ENCODE results near the gene PLPPR3.
"Not testable (repeated sequence)": the region's sequence is repeated elsewhere in the genome, so short reads cannot be mapped to it uniquely, and the experiment has no call there.

PLPPR3 gene

DNA sequence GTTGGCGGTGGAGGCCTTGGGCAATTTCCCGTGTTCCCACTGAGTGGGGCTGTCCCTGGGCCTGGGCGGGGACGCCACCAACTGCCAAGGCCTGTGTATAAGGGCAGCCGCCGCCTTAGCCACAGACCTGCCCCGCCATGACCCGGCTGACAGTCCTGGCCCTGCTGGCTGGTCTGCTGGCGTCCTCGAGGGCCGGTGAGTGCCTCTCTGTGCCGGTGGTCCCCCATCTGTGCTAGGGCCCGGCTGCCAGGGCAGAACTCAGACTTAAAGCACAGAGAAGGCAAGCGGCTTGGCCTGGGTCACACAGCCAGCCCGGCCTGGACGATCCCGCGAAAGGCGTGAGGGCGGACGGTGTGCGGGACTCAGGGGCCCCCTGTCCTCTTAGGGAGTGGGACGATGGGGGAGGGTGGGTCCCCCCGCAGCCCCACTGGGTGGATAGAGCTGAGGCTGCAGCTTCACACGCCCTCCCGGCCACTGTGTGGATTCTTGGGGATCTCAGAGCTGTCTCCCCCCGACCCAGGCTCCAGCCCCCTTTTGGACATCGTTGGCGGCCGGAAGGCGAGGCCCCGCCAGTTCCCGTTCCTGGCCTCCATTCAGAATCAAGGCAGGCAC lies 6.1 kb upstream of the PLPPR3 start, which contains the start of gene AZU1:
Gene AZU1, plus strand, starts transcription at position 128 of the 612 bp plus-strand sequence. Its CDS starts 10 bp downstream, at position 138.
- DNase-seq = no peak

DNA sequence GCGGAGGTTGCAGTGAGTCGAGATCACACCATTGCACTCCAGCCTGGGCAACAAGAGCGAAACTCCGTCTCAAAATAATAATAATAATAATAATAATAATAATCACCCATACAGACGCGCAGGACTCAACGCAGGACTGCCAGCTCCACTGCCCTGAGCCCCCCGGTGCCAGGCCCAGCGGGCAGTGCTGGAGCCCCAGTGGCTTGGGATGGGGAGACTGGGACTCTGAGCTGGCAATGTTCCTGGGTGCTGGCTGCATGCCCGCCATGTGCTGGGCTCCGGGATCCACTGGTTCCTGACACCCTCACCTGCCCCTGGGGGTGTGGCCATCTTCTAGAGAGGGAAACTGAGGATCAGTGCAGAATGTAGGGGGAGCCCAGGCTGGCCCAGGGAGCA lies 5.6 kb upstream of the PLPPR3 start:
- no peak for DNase-seq

DNA sequence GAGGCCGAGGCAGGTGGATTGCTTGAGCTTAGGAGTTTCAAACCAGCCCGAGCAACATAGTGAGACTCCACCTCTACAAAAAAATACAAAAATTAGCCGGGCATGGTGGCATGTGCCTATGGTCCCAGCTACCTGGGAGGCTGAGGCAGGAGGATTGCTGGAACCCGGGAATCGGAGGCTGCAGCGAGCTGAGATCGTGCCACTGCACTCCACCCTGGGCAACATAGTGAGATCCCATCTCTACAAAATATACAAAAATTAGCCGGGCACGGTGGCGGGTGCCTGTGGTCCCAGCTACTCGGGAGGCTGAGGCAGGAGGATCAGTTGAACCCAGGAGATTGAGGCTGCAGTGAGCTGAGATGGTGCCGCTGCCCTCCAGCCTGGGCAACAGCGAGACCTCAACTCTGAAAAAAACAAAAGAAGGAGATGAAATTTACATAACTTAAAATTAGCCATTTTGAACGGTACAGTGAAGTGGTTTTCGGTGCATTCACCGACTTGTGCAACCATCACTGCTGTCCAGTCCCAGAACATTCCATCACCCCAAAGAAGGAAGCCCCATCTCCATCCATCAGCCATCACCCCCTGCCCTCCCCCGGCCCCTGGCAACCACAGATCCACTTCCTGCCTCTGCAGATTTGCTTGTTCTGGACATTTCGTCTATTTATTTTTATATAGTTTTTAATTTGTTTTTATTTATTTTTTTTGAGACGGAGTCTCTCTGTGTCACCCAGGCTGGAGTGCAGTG lies 4.3 kb upstream of the PLPPR3 start:
- DNase-seq = no peak

DNA sequence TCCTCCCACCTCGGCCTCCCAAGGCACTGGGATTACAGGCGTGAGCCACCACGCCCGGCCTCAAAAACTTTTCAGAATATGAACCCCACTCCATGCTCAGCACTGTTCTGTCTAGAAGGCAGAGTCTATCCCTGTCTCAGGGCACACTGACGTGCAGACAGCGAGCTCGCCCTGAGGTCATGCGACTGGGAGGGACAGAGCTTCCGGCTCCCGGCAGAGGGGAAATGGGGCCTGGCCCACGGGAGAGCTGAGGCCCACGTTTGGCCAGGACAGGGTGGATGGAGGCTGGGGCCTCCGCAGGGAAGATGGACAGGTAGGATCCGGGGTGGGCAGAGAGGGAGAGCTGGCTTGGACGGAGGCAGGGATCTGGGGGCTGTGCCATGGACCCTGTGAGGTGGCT lies 3.1 kb upstream of the PLPPR3 start:
- DNase-seq = no peak

DNA sequence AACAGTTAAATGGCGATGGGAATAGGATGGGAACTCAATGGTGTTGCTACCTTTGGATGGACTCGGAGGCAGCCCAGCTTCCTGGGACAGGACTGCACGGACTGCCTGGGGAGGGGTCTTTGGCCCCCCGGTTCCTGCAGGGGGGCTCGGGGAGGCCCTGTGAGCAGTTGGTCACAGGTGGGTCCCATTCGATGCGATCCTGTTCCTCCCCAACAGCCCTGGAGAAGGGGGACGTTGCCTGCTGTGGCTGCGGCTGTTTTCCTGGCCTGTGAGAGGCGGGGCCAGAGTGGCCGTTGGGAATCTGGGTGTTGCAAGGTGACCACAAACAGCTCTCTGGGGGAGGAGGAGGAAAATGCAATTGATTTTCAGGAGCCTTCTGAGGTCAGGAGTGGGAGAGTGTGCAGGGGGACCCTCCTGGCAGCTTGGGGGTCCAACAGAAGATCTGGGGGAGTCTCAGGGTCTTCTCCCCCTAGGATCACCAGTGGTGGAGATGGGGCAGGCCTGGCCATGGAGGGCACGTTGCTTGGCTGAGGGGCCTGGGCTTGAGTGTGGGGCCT lies 1.9 kb upstream of the PLPPR3 start:
- no peak for DNase-seq

DNA sequence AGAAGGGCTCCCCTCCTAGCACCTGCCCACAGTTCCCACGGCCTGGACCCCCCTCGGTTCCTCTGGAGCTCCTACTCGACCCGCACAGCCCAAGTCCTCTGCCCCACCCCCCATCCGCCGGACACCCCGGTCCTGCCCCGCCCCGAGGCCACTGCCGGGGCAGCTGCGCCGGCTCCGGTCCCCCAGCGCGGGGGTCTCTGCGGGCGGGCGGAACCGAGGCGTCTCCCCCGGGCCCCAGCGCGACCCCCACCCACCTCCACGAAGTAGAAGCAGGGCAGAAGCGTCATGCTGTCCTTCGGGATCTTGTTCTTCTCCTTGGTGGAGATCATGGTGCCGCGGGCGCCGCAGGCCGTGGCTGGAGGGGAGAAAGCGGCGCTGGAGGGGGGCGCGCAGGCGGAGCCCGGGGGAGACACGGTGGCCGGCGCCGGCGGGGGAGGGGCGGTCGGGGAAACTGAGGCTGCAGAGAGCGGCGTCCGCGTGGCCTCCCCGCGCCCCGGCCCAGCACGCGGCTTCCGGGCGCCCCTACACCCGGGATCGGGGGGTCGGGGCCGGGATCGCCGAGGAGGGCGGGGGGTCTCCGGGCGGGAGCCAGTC lies 427 bp downstream of the PLPPR3 start:
- no peak for DNase-seq

DNA sequence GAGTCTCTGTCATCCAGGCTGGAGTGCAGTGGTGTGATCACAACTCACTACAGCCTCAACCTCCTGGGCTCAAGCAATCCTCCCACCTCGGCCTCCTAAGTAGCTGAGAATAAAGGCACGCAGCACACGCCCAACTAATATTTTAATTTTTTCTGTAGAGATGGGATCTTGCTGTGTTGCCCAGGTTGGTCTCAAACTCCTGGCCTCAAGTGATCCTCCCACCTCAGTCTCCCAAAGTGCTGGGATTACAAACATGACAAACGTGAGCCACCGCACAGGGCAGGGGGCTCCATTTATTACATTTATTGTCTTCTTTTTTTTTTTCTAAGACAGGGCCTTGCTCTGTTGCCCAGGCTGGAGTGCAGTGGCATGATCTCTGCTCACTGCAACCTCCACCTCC lies 1.5 kb downstream of the PLPPR3 start:
- DNase-seq = not testable (repeated sequence)

DNA sequence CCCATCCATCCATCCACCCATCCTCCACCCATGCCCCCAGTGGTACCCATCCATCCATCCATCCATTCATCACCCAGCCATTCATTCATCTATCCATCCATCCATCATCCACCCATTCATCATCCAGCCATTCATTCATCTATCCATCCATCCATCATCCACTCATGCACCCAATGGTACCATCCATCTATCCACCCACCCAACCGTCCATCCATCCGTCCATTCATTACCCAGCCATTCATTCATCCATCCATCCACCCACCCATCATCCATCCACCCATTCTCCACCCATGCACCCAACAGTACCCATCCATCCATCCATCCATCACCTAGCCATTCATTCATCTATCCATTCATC lies 5.3 kb downstream of the PLPPR3 start:
- no peak for DNase-seq

DNA sequence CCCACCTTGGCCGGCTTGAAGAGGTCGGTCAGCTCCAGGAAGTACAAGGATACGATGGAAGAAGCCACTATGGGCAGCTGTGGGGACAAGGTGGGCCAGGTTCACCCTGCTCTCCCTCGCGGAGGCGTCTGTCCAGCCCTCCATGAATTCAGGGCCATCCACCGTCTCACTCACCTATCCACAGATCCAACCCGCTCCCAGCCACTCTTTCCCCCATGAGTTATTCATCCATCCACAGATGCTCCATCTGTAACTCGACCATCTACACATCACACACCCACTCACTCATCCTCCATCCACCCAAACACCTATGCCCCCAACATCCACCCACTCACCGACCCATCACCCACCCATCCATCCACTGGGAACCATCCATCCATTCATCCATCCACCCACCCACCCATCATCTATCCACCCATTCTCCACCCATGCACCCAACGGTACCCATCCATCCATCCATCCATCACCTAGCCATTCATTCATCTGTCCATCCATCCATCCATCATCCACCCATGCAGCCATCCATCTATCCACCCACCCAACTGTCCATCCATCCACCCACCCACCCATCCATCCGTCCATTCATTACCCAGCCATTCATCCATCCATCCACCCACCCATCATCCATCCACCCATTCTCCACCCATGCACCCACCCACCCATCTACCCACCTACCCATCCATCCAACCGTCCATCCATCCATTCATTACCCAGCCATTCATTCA lies 5.8 kb downstream of the PLPPR3 start:
- no peak for DNase-seq

DNA sequence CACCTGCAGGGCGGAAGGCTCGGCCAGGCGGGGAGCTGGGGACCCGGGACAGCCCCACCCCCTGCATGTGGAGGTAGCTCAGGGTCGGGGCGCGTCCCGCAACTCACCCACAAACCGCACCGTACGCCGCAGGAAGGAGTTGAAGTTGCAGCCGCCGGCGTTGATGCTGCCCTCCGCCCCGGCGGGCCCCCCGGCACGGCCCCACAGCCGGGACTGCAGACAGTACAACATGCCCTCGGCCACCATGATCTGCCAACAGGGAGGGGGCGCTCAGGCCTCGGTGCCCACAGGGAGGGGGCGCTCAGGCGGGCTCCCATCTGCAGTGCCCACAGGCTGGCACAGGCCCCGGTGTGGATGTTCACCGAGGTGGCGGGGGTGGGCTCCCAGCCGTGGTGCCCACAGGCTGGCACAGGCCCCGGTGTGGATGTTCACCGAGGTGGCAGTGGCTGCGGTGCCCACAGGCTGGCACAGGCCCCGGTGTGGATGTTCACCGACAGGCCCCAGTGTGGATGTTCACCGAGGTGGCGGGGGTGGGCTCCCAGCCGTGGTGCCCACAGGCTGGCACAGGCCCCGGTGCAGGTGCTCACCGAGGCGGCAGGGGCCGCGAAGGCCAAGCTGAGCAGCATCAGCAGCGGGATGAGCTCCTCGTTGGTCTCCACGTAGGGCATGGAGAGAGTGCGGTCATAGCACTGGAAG lies 6.5 kb downstream of the PLPPR3 start:
- no peak for DNase-seq

DNA sequence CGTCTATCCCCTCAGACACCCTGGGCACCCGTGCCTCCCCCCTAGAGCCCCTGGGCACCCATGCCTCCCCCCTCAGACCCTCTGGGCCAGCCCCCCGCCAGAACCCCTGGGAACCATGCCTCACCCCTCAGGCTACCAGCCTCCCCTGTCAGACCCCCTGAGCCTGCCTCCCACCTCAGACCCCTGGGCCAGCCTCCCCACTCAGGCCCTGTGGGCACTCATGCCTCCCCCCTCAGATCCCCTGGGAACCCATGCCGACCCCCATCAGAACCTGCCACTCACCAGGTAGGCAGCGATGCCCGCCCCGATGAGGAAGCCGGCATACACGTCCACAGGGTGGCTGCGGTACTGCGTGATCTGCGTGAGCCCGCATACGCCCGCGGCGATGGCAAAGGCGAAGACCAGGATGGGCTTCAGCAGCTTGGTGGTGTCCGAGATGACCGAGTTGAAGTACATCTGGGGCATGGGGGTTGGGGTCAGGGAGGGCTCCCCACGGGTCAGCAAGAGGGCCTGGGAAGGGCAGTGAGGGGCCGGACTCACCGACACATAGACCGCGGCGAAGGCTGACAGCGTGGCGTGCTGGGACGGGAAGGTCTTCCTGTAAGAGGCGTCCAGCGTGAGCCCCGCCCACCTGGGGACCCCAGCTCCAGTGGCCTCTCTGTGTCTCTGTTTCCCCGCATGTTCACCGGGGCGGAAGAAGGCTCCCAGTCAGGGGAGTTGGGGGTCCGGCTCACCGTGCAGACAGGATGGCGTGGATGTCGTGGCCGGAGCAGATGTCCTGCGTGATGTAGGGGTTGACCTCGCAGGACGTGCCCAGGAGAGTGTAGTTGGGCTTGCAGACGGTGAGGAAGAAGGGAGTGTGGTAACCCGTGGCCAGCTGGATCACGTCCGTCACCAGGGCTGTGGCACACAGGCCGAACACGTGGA lies 7.3 kb downstream of the PLPPR3 start:
- DNase-seq = no peak

DNA sequence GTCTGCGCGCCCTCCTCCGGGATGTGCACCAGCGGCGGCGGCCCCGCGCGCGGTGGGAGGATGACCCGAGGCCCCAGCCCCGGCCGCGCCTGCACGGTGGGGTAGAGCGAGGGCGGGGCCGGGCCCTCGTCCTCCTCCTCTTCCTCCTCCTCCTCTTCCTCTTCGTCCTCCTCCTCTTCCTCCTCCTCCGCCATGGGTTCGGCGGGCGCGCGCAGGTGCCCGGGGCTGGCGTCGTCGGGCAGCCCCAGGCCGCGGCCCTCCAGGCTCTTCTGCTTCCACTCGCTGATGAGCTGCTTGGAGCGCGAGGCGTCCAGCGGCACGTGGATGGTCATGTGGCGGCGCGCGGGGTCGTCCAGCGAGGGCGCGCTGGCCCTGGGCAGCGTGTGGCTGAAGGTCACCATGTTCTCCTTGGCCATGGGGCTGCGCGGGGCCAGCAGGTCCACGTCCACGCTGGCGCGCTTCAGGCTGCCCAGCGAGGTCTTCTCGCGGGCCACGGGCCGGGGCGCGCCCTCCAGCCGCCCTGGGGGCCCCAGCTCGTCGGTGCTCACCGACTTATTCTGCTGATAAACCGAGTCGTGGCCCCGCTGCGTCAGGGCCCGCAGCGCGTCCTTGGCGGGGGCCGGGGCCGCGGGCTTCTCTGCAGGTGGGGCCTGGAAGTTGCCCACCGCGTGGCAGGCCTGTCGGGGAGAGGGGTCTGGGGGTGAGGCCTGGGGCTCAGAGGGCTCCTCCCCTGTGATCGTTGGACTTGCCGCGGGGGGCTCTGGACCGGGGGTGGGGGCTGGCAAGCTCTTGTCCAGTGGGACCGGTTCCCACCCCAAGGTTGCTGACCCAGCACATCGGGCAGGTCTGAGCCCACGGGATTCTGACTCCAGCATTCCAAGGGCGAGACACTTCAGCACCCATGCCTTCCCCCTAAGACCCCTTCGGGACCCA lies 8.3 kb downstream of the PLPPR3 start:
- no peak for DNase-seq

DNA sequence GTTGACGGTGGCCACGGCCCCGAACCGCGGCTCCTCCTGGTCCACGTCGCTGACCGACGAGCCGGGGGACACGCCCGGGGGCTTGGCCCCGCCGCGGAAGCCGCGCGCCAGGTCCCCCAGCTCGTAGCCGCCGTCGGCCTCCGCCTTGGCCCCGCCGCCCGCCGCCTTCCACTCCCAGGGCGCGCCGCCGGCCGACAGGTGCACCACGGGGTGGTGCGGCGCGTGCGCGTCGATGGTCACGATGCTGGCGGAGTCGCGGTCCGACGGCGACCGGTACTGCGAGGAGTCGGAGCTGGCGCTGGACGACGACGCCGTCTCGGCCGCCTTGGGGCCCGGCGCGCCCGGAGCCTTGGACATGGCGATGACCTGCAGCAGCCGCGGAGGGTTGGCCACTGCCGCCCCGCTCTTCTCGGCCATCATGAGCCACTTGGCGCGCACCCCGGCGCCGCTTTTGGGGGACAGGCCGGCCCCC lies 9.0 kb downstream of the PLPPR3 start:
- no peak for DNase-seq

DNA sequence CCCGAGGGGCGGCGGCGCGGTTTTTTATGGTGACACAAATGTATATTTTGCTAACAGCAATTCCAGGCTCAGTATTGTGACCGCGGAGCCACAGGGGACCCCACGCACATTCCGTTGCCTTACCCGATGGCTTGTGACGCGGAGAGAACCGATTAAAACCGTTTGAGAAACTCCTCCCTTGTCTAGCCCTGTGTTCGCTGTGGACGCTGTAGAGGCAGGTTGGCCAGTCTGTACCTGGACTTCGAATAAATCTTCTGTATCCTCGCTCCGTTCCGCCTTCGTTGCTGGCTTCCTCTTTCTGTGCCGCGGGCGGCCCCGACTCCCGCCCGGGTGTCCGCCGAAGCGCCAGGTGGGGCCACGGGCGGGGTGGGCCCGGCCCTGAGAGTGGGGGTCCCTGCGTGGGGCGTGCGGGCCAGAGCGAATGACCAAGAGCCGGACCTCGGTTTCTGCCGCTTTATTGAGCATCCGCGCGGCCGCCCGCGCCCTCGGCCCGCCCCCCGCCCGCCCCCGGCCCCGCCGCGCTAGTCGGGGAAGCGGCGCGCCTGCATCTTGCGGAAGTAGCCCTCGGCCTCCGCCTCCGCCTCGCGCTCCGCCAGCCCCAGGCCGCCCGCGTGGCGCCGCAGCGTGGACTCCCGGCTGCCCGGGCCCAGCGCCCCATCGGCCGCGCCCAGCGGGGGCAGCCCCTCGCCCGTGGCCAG lies 9.6 kb downstream of the PLPPR3 start:
- DNase-seq = no peak

DNA sequence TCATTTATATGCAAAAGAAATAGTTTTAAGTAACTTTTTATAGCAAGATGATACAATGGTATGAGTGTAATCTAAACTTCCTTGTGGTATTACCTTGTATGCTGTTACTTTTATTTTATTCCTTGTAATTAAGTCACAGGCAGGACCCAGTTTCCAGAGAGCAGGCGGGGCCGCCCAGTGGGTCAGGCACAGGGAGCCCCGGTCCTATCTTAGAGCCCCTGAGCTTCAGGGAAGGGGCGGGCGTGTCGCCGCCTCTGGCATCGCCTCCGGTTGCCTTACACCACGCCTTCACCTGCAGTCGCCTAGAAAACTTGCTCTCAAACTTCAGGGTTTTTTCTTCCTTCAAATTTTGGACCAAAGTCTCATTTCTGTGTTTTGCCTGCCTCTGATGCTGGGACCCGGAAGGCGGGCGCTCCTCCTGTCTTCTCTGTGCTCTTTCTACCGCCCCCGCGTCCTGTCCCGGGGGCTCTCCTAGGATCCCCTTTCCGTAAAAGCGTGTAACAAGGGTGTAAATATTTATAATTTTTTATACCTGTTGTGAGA lies 10.2 kb downstream of the PLPPR3 start:
- no peak for DNase-seq

DNA sequence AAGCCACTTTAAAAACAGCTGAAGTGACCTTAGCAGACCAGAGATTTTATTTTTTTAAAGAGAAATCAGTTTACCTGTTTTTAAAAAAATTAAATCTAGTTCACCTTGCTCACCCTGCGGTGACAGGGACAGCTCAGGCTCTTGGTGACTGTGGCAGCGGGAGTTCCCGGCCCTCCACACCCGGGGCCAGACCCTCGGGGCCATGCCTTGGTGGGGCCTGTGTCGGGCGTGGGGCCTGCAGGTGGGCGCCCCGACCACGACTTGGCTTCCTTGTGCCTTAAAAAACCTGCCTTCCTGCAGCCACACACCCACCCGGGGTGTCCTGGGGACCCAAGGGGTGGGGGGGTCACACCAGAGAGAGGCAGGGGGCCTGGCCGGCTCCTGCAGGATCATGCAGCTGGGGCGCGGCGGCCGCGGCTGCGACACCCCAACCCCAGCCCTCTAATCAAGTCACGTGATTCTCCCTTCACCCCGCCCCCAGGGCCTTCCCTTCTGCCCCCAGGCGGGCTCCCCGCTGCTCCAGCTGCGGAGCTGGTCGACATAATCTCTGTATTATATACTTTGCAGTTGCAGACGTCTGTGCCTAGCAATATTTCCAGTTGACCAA lies 10.8 kb downstream of the PLPPR3 start:
- no peak for DNase-seq

DNA sequence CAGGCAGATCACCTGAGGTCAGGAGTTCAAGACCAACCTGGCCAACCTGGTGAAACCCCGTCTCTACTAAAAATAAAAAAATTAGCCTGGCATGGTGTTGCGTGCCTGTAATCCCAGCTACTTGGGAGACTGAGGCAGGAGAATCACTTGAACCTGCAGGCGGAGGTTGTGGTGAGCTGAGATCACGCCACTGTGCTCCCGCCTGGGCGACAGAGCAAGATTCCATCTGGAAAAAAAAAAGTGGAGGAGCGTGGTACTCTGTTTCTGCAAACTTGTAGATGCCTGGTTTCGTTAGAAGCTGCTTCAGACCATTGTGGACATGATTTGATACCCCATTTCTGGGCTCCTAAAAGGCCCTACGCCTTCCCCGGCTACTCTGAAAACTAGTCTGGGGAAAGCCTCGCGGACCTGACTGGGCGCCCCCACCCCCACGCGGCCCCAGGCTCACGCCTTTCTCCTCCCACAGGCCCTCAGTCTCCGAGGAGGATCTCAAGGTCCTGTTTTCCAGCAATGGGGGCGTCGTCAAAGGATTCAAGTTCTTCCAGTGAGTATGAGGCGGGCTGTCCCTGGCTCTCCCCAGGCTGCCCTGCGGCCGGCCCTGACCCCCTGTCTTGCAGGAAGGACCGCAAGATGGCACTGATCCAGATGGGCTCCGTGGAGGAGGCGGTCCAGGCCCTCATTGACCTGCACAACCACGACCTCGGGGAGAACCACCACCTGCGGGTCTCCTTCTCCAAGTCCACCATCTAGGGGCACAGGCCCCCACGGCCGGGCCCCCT lies 11.5 kb downstream of the PLPPR3 start:
- no peak for DNase-seq

DNA sequence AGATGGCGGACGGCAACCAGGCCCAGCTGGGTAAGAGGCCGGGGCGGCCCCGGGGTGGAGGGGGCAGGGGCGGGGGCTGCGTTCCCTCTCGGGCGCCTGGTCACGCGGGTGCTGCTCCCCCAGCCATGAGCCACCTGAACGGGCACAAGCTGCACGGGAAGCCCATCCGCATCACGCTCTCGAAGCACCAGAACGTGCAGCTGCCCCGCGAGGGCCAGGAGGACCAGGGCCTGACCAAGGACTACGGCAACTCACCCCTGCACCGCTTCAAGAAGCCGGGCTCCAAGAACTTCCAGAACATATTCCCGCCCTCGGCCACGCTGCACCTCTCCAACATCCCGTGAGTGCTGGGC lies 13.4 kb downstream of the PLPPR3 start:
- DNase-seq = no peak

All from activated CD4-positive, alpha-beta T cell treated with anti-CD3 and anti-CD28 coated beads, Interleukin-2, amount 50 U/mL, for 16 hours (primary cell).